ENCODE measurements around the gene CCM2L.

The CCM2L gene

DNA sequence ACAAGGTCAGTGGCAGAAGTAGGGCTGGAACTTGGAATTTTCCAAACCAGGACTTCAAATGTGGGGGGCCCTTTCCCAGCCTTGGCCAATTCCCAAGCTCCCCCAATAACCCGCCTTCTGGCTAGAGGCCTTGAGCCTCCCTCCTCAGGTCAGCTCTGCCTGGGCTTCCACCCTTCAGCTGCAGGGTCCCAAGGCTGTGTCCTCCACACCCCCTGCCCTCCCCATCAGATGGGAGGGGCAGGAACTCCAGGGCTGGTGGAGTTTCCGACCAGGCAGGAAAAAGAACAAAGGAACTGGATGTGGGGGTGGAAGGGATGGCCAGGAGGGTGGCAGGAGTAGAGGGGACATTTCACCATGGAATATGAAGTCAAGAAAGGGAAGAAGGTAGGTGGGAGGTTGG is at the start of gene CCM2L:
Gene CCM2L (plus strand): TSS at position 338 of the 400 bp plus-strand sequence. CDS start 17 bp downstream, at position 355.
- DNase-seq (ENCODE audit: low spot score) = no peak

DNA sequence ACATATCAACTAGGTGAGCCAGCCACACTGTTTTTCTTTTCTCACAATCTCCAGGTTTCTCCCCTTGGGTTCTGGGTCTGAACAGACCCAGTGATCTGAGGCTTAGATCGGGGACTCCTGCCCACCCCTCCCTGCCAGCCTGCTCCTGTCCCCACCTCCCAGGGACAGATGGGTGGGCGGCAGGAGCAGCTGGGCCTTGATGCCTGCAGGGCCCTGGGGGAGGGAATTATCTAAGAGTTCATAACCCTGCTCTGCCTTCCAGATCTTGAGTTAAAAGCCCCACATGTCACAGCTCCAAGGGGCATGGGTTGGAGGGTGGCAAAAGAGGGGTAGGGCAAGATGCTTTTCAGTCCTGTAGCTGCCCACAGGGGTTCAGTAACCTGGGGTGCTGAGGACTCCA is 47.5 kb upstream of the CCM2L start:
- DNase-seq (ENCODE audit: low spot score) = no peak

DNA sequence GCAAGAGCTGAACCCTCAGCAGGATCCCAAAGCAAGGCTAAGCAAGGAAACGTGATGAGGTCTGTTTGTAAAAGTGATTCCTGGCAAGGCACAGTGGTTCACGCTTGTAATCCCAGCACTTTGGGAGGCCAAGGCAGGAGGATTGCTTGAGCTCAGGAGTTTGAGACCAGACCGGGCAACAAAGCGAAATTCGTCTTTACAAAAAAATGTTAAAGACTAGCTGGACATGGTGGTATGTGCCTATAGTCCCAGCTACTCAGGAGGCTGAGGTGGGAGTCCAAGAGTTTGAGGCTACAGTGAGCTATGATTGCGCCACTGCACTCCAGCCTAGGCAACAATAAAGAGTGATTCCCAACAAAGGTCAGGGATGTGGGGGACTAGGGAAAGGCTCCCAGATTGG is 46.3 kb upstream of the CCM2L start:
- no peak for DNase-seq (ENCODE audit: low spot score)

DNA sequence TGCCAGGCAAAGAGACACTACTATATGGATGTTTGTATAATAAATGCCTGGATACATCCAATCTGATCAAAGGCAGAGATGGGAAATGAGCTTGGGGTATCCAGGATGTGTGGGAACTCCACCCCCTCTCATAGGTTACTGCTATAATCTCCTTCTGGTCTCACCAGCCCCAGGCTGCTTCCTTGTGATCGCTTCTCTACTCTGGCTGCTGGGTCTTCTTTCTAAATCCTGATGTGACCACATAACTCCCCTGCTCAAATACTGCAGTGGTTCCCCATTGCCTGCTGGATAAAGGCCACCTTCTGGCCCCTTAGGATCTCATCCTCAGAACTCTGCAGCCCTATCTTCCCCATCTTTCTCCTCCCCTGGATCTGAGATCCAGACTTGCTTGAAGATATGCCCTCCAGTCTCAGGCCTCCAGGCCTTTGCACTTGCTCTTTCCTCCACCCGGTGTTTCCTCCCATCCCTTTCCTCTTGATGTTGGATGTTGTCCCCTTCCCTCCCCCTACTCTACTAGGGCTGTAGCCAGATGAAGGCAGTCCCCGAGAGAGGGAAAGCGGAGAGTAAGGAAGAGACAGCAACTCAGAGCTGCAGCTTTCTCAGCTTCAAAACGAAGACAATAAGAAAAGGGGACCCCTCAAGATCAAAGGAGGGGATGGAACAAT is 43.1 kb upstream of the CCM2L start:
- no peak for DNase-seq (ENCODE audit: low spot score)

DNA sequence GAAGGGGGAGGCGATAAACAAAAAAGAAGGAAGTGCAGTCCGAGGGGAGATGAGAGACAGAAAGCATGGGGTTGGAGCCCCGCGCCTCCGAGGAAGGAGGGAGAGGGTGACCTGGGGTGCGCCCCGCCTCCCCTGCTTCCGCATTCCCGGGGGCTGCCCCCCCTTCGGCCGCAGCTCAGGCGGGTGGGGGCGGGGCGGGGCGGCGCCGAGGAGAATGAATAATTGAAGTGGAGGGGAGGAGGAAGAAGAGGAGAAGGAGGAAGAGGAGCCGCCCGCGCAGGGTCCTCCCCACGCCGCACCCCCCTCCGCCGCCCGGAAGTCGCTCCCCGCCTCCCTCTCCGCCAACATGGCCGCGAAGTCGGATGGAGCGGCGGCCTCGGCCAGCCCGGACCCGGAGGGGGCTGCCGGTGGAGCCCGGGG is 42.4 kb upstream of the CCM2L start, which contains the start of gene XKR7:
Gene XKR7 (plus strand): TSS at position 322 of the 420 bp plus-strand sequence. CDS start 25 bp downstream, at position 347.
- DNase-seq (ENCODE audit: low spot score) = no peak

DNA sequence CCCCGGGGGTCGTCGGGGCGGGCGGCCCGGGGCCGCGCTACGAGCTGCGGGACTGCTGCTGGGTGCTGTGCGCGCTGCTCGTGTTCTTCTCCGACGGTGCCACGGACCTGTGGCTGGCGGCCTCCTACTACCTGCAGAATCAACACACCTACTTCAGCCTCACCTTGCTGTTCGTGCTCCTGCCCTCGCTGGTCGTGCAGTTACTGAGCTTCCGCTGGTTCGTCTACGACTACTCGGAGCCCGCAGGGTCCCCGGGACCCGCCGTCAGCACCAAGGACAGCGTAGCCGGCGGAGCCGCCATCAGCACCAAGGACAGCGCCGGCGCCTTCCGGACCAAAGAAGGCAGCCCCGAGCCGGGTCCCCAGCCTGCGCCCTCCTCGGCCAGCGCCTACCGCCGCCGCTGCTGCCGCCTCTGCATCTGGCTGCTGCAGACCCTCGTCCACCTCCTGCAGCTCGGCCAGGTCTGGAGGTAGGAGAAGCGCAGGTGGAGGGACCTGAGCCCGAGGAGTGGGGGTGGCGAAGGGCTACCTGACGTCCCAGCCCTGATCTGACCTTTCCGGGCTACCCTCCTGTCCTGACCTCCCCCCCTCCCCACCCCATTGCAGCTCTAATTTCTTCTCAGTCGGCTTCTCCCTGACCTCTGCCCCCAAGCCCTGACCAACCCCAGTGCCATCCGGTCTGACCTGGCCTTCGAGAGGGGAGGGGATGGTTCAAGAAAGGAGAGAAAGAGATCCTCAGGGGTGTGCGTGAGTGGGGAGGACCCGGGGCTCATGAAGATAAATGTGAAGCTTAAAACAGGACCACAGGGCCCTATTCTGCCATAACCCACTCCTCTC is 41.7 kb upstream of the CCM2L start:
- DNase-seq (ENCODE audit: low spot score) = peak; percentile 70

DNA sequence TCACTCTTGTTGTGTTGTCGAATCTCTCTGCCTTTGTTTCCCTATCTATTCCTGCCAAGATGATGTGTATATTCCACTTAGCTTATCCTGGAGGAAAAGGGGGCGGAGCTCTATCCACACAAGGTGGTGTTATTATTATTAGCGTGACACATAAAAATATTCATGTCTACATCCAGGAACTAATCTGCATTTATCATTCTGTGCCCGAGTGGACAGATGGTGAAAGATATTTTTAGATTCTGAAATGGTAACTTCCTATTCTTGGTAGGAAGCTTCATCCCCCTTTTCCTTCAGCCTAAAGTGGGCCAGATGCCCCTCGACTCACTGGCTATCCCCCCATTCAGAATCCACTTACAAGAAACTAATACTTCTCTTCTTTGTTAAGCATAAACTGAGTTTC is 40.2 kb upstream of the CCM2L start:
- DNase-seq (ENCODE audit: low spot score) = no peak

DNA sequence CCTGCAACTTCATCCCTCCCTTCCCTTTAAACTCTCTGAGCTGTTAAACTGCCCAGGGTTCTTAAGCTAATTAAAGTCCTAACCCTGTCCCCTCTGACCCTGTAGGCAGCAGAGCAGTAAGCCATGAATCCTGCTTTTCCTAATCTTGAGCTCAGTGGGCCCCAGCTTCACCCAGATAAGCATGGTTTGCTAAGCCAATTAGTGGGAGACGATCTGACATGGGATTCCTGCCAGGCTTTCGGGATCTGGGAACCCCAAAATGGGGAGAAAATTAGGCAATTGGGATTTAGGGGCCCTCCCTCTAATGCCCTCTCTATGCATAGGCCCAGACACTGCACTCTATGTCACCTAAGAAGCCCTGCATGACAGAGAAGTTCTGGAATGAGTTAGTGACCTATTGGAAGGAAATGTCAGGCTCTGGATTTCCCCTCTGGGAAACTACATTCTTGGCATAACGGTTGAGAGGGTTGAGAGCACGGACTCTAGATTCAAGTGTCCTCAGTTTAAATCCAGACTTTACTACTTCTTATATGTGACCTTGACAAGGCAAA is 37.7 kb upstream of the CCM2L start:
- no peak for DNase-seq (ENCODE audit: low spot score)

DNA sequence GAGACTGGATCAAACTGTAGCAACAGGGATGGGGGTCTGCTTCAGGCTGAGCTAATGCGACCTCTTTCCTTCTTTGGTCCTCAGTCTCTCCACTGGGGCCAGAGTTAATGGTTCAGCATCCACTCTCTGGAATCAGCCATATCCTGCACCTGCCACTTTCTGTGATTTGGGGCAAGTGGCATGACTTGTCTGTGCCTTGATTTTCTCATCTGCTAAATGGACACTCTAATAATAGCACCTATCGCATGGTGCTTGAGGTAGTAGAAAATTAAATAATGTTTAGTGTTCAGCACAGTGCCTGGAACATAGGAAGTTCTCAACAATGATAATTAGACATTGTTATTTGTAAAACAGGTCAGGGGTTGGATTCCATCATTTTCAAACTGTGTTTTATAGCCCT is 35.9 kb upstream of the CCM2L start:
- no peak for DNase-seq (ENCODE audit: low spot score)

DNA sequence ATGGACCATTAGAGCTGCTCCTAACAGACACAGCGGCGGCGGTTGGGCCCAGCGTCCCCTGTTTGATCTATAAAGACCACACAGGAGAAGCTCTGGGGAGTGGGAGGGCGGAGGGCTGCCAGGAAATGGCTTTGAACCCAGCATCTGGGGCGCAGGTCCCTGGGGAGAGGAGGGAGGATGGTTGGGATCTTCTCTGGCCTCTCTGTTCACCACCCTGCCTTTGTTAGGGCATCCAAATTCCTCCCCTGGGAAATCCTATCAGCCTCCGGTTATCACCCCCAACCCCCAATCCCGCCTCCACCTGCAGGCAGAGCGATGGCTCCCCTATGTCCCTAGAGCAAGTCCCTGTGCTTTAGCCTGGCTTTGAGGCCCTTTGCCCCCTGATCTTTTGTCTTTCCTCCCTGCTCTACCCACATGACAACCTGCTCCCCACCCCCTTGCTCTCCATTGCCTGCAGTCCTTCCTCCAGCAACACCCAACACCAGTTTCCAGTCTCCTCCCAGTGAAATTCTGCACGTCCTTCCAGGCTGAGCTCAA is 35.2 kb upstream of the CCM2L start:
- no peak for DNase-seq (ENCODE audit: low spot score)

DNA sequence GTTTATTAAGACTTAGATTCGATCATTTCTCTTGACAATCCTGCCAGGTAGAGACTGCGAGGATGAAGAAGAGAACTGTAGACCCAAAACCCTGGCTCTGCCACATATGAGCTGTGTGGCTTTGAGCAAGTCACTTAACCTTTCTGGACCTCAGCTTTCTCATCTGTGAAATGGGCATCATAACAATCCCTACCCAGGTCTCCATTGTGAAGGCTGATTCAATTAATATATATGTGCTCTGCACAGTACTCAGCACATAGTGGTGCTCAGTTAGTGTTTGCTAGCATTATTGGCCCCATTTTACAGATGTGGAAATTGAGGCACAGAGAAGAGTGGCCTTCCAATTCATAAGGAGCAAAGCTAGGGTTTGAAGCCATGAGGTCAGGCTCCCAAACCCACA is 34.4 kb upstream of the CCM2L start:
- DNase-seq (ENCODE audit: low spot score) = no peak

DNA sequence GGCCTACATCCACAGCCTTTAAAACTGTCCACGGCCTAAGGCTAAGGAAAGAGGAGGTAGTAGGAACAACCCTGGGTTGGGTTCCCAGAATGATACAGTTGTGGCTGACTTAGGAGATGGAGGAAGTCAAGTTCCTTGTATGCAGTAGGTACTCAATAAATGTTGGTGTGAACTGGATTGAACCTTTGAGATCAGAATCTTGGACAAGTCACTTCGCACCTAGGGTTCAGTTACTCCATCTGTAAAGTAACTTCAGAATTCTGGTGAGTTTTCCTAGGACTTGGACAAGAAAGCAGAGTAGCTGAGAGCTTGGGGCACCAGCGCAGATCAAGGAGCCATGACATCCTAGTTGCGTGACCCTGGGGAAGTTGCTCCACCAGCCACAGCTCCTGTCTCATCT is 33.2 kb upstream of the CCM2L start:
- no peak for DNase-seq (ENCODE audit: low spot score)

DNA sequence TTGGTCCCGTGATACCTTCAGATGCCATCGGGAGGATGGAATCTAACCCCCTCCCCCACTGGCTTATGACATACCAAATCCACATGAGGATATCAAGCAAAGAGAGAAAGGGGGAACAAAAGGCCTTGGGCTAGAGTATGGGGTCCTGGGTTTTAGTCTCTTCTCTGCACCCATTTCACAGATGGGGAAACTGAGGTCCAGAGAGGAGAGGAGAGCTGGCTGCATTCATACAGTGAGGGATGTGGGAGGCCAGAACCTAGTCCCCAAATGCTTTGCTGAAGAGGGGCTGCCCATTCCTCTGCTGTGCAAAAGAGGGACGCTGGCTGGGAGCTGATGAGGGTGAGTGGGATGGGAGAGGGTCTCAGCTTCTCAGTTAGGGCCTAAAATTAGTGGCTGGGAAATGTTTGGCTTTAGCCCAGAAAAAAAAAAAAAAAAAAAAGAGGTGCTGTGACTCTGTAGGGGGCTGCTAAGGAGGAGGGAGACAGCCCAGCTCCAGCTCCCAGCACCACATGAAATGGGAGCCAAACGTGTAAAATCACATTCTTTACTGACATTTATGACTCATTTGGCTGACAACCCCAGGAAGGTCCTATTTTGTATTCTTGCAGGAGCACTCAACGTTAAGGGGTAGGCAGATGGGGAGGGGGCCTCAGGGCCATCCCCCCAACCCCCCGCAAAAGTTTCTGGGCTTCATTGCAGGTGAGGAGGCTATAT is 30.4 kb upstream of the CCM2L start:
- DNase-seq (ENCODE audit: low spot score) = no peak

DNA sequence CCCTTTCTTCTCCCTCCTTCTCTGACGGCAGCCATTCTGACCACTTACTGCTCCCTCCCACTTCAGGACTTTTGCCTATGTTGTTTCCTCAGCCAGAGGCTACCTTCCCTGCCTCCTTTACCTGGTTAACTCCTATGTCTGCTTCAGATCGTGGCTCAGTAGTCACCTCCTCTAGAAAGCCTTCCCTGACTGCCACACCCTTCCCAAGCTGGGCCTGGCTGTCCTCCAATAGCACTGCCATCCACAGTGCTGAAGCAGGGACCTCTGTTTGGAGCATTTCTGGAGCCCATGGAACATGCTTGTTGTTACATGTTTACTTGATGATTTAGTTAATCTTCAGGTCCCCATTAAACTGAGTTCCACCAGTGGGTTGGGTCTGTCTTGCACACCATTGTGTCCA is 28.5 kb upstream of the CCM2L start:
- DNase-seq (ENCODE audit: low spot score) = no peak

DNA sequence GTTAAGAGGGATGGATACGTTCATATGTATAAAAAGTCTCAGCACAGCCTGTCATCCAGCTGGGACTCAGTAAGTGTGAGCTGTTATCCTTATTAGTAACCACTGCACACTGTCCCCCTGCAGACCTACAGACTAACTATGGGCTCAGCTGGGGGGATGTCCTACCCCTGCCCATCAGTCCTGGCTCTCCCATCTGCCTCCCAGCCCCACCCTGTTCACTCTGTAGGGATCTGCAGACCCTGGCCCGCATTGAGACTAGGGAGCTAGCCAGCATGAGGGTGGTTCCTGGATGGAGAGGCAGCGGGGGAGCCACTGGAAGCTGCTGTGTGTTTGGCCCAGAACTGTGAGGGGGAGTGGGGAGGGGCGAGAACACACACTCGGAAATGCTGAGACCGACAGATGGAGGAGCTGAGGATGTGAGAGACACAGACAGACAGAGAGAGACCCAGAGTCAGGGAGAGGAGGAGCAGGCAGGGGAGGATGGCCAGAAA is 25.2 kb upstream of the CCM2L start:
- DNase-seq (ENCODE audit: low spot score) = no peak

DNA sequence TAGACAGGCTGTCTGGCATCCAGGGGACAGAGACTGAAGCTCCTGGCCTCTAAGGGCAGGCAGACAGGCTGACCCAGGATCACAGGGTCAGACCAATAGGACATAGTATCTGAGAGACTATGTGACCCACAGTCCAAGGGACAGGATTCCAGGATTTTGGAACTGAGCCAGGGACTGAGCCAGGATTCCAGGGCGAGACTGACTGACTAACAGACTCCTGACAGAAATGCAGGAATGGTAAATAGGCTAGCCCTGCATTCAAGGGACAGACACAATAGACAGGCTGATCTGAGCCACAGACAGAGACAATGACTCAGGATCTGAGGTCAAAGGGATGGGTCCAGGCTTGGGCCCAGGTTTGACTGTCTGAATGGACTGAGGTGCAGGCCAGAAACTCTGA is 22.5 kb upstream of the CCM2L start:
- DNase-seq (ENCODE audit: low spot score) = peak; percentile 28

DNA sequence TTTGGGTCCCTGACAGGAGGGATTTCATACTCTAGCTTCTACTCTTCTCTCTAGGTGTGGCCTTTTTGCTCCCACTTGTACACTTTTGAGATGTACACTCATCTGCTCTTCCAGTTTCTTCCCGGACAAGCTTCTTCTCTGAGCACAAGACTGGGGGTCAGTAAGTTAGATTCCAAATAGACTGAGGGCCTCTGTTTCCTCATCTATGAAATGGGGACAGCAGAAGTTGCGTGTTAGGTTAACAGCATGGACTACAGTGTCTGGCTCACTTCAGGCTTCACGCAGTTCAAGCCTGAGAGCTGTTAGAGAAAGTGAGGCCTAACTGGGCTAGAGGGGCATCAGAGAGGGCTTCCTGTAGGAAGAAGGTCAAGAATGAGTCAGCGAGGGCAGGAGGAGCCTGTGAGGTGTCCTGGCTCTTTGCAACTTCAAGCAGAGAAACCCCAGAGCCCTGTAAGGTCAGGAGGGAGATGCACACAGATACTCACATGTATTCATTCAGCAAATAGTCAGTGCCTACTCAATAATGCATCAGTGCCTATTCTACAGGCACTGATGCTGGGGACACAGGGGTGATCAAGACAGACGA is 21.7 kb upstream of the CCM2L start:
- DNase-seq (ENCODE audit: low spot score) = no peak

DNA sequence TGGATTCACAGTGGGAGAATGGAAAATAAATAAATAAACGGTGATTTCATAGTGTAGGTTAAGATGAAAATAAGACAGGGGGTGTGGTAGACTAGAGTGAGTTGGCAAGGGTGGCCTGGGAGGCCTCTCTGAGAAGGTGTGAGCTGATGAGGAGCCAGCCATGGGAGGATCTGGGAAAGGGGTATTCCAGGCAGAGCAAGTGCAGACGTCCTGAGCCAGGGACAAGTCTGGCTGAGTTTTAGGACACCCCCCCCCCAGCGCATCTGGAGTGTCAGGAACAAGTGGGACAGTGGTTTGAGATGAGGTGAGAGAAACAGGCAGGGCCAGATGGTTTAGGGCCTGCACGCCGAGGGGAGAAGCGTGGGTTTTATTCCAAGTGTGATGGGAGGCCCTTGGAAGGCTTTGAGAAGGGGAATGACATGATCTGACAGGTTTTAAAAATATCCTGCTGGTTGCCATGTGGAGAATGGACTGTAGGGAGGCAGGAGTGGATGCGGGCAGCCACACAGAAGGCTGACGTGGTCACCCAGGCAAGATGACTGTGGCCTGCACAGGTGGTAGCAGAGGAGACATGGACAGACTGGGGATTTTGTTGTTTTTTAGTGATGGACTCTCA is 21.1 kb upstream of the CCM2L start:
- no peak for DNase-seq (ENCODE audit: low spot score)

DNA sequence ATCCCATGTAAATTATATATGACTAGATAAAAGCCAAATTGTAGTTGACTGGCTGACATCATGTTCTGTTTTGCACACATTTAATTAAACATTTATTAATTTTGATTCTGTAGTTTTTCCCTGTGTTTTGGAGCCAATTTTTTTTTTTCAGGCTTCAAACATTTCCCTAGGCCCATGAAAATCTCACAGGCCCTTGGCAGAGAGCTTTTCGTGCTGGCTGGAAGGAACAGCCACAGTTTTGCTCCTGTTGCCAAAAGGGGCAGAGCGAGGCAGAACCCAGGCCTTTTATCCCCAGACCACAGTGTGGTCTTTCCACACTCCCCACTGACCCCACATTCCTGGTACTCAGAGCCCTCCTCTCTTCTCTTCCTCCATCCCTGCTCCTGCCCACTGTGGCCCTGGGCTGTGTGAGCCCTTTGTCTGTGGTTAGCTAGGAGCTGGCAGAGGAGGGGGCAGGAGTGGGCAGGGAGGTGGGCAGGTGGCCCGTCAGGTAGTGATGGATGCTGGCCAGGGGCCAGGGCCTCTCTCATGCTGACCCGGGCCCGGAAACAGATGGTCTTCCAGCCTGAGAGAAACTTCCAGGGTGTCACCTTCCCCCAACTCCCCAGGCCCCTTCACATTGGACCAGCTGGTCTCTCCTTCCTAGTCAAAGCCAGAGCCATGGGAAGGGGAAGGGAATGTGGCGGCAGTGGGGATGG is 19.4 kb upstream of the CCM2L start:
- no peak for DNase-seq (ENCODE audit: low spot score)

DNA sequence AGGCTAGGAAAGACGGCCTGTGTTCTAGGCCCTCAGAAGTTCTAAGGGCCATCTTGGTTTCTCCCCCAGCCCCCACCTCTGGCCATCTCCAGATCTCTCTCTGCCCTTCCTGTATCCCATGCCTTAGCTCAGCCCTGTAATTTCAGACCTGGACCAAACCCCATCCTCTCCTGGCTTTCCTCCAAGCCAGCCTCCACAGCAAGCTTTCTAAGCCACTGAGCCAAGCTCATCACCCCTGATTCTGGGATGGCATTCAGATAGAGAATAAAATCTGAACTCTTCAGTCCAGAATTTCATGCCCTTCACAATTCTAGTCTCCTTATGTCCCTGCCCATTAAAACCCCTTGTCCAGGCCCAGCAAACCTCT is 18.9 kb upstream of the CCM2L start:
- no peak for DNase-seq (ENCODE audit: low spot score)

DNA sequence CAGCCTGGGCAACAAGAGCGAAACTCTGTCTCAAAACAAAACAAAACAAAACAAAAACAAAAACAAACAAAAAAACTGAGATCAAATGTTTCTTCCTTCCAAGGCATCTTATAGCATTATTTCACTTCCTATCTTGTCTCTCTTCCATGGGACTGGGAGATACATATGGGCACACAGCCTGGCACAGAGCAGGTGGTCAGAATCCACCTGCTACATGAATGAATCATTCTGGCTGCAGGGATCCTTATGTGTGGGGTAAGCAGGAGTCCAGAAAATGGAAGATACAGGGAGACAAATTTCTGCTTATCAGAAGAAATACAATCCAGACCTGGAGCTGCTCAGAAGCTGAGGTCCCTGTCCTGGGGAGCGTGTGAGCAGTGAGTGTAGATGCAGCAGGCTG is 18.2 kb upstream of the CCM2L start:
- no peak for DNase-seq (ENCODE audit: low spot score)

All from RKO (cell line).